Ecto neural progenitor cell (in vitro differentiated cells): Measurements from ENCODE around the gene DYNLT5.
"Not testable (repeated sequence)": the region's sequence is repeated elsewhere in the genome, so short reads cannot be mapped to it uniquely, and the experiment has no call there.

ENCODE experiments used
- DNase-seq: peaks from one replicate; pipeline ENCODE4 v3.0.0-alpha.2; 2018; ENCODE audit warnings: low spot score

DYNLT5 gene

GRCh38 chr1:66752000-66752592, at the start of gene DYNLT5:
TSS of gene DYNLT5 (plus strand) at chr1:66752459. CDS start at chr1:66754659, 2,200 bp downstream.
- DNase-seq, result peak; percentile 83

- no peak for DNase-seq
These were observed 47.9 kb upstream of the DYNLT5 start for GRCh38 chr1:66704177-66704875.

- no peak for DNase-seq
These were observed 47.1 kb upstream of the DYNLT5 start for GRCh38 chr1:66705110-66705509.

GRCh38 chr1:66711420-66711819, 40.8 kb upstream of the DYNLT5 start:
- no peak for DNase-seq

GRCh38 chr1:66712839-66713238, 39.4 kb upstream of the DYNLT5 start:
- no peak for DNase-seq

GRCh38 chr1:66723985-66724384, 28.3 kb upstream of the DYNLT5 start:
- no peak for DNase-seq

GRCh38 chr1:66725885-66726665, 26.2 kb upstream of the DYNLT5 start:
- peak; percentile 57 for DNase-seq

- DNase-seq, result no peak
These were observed 24.2 kb upstream of the DYNLT5 start for GRCh38 chr1:66728021-66728420.

- not testable (repeated sequence) for DNase-seq
These were observed 23.5 kb upstream of the DYNLT5 start for GRCh38 chr1:66728716-66729115.

GRCh38 chr1:66729119-66729518, 23.1 kb upstream of the DYNLT5 start:
- DNase-seq, result no peak

- DNase-seq, result no peak
These were observed 22.7 kb upstream of the DYNLT5 start for GRCh38 chr1:66729523-66729922.

GRCh38 chr1:66730462-66730861, 21.8 kb upstream of the DYNLT5 start:
- DNase-seq, result no peak

- DNase-seq, result no peak
These were observed 20.9 kb upstream of the DYNLT5 start for GRCh38 chr1:66731170-66731865.

GRCh38 chr1:66732407-66733166, 19.7 kb upstream of the DYNLT5 start:
- no peak for DNase-seq

GRCh38 chr1:66733348-66734017, 18.8 kb upstream of the DYNLT5 start:
- DNase-seq, result no peak

GRCh38 chr1:66734531-66734930, 17.7 kb upstream of the DYNLT5 start:
- DNase-seq, result not testable (repeated sequence)

GRCh38 chr1:66737836-66738235, 14.4 kb upstream of the DYNLT5 start:
- no peak for DNase-seq

GRCh38 chr1:66739401-66740157, 12.7 kb upstream of the DYNLT5 start:
- no peak for DNase-seq

- DNase-seq, result no peak
These were observed 6.8 kb upstream of the DYNLT5 start for GRCh38 chr1:66745451-66745850.

GRCh38 chr1:66747501-66747900, 4.8 kb upstream of the DYNLT5 start:
- no peak for DNase-seq
